Measurements from ENCODE around the gene TOR1AIP2.
"Not testable (repeated sequence)": the region's sequence is repeated elsewhere in the genome, so short reads cannot be mapped to it uniquely, and the experiment has no call there.

The TOR1AIP2 gene

DNA sequence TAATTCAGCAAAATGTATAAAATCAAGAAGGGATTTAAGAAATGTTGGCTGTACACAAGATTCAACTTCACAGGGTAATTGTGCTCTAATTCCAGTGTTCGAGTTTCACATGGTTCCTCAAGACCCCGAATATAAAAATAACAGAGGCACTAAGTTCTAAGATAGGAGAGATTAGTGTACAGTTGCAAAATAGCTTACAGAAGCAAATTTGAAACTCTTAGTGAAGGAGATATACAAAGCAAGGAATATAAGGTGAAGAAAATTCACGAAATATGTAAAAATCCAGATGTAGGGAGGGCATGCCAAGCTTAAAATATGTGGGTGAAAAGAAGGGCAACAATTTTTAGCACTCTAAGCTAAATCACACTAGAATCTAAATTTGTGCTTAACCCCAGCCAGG, 29.4 kb downstream of the TOR1AIP2 start:
- Histone ChIP-seq H3K27me3 (ENCODE audit: control insufficient read depth, insufficient read depth, low read length) (no peaks in the 10 kb centered on the region), H3K36me3 (ENCODE audit: control insufficient read depth, insufficient read depth, low read length) (no peaks in the 10 kb centered on the region), H3K9me3 (ENCODE audit: control insufficient read depth, low read length) (no peaks in the 10 kb centered on the region), H3K79me2 (no peaks in the 10 kb centered on the region), H3K4me2 (ENCODE audit: low read length) (no peak overlapping the region), H3K4me3 (ENCODE audit: low read depth, low read length) (no peak overlapping the region), H2AFZ (no peak overlapping the region), H3K9ac (no peak overlapping the region), H3K27ac (no peak overlapping the region), H3K4me1 (no peaks in the 10 kb centered on the region)
- TF ChIP-seq, protein P1, sequence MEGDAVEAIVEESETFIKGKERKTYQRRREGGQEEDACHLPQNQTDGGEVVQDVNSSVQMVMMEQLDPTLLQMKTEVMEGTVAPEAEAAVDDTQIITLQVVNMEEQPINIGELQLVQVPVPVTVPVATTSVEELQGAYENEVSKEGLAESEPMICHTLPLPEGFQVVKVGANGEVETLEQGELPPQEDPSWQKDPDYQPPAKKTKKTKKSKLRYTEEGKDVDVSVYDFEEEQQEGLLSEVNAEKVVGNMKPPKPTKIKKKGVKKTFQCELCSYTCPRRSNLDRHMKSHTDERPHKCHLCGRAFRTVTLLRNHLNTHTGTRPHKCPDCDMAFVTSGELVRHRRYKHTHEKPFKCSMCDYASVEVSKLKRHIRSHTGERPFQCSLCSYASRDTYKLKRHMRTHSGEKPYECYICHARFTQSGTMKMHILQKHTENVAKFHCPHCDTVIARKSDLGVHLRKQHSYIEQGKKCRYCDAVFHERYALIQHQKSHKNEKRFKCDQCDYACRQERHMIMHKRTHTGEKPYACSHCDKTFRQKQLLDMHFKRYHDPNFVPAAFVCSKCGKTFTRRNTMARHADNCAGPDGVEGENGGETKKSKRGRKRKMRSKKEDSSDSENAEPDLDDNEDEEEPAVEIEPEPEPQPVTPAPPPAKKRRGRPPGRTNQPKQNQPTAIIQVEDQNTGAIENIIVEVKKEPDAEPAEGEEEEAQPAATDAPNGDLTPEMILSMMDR (IDR thresholded peaks at IDR 0.05): no peak

DNA sequence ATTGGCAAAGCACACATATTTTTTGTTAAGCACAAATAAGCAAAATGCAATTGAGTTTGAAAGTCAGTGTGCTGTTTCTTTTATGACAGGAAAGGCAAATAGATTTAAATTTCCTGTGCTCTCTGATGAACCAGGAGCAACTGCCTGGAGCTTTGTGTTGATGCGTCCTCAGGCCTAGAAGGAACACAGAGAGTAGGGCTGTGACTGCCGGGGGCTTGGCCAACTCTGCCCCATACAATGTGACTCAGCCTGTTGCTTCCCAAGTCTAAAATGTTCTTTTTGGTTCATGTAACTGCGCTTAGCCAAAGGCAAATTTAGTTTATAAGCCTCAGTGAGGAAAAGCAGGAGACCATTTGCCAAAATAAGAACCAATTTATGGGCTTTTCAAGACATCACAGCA, 37.5 kb downstream of the TOR1AIP2 start:
- H3K4me3 ChIP-seq (ENCODE audit: low read depth, low read length): no peak overlapping the region
- no peak overlapping the region for H3K4me2 ChIP-seq (ENCODE audit: low read length)
- H3K27ac ChIP-seq: no peak overlapping the region
- H3K4me1 ChIP-seq: no peaks in the 10 kb centered on the region
- H3K27me3 ChIP-seq (ENCODE audit: control insufficient read depth, insufficient read depth, low read length): no peaks in the 10 kb centered on the region
- H3K79me2 ChIP-seq: no peaks in the 10 kb centered on the region
- H3K9me3 ChIP-seq (ENCODE audit: control insufficient read depth, low read length): no peaks in the 10 kb centered on the region
- TF ChIP-seq, protein P1 (IDR thresholded peaks at IDR 0.05): no peak
- H3K36me3 ChIP-seq (ENCODE audit: control insufficient read depth, insufficient read depth, low read length): no peaks in the 10 kb centered on the region
- no peak overlapping the region for H2AFZ ChIP-seq
- H3K9ac ChIP-seq: no peak overlapping the region

DNA sequence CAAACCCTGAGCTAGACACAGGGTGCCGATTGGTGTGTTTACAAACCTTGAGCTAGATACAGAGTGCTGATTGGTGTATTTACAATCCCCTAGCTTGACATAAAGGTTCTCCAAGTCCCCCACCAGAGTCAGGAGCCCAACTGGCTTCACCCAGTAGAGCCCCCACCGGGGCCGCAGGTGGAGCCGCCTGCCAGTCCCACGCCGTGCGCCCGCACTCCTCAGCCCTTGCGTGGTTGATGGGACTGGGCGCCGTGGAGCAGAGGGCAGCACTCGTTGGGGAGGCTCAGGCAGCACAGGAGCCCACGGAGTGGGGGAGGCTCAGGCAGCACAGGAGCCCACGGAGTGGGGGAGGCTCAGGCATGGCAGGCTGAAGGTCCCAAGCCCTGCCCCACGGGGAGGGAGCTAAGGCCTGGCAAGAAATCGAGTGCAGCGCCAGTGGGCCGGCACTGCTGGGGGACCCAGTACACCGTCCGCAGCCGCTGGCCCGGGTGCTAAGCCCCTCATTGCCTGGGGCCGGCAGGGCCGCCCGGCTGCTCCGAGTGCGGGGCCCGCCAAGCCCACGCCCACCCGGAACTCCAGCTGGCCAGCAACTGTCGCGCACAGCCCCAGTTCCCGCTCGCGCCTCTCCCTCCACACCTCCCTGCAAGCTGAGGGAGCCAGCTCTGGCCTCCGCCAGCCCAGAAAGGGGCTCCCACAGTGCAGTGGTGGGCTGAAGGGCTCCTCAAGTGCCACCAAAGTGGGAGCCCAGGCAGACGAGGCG, 40.7 kb downstream of the TOR1AIP2 start:
- not testable (repeated sequence) for H3K27me3 ChIP-seq (ENCODE audit: control insufficient read depth, insufficient read depth, low read length); H3K9ac ChIP-seq; H3K9me3 ChIP-seq (ENCODE audit: control insufficient read depth, low read length); H3K36me3 ChIP-seq (ENCODE audit: control insufficient read depth, insufficient read depth, low read length); H3K4me3 ChIP-seq (ENCODE audit: low read depth, low read length); H3K4me2 ChIP-seq (ENCODE audit: low read length); H3K79me2 ChIP-seq; H2AFZ ChIP-seq; H3K4me1 ChIP-seq; H3K27ac ChIP-seq

DNA sequence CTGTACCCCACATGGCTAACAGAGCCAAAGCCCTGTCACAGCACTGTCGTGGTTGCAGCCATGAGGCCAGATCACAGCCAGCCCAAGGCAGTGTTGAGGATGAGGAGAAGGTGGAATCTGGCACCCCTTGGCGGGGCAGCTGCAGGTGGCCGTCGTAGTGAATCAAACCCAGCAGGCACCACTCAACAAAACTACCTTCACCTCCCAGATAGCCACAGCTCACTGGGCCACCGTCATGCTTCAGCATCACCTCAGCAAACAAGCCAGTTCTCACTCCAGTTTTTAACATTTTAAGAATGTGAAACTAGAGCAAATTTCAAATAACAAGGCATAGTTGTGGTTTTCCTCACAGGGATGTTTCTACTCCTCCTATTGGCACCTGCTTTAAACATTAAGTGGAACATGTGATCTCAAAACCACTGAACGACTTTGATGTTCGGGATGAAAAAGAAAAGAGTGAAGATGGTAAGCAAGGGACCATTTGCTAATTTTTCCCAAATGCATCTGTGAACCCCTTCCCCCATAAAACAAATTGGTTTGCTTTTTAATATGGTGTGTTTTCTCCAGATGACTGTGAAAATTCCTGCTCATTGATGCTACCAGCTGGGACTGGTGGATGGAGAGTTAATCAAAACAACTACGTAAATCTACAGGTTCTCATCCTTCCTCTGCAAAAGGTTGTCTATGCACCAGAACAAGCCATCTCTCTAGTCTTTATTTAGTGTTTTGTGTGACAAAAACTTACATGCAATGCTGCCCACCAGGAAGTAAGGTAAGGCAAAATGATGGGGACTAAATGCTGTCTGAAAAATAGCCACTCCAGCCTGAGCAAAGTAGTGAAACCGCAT, 45.5 kb downstream of the TOR1AIP2 start:
- H3K4me1 ChIP-seq: no peaks in the 10 kb centered on the region
- H2AFZ ChIP-seq: no peak overlapping the region
- no peak overlapping the region for H3K9ac ChIP-seq
- no peaks in the 10 kb centered on the region for H3K9me3 ChIP-seq (ENCODE audit: control insufficient read depth, low read length)
- H3K27me3 ChIP-seq (ENCODE audit: control insufficient read depth, insufficient read depth, low read length): no peaks in the 10 kb centered on the region
- no peak overlapping the region for H3K27ac ChIP-seq
- no peak overlapping the region for H3K4me2 ChIP-seq (ENCODE audit: low read length)
- H3K4me3 ChIP-seq (ENCODE audit: low read depth, low read length): no peak overlapping the region
- no peaks in the 10 kb centered on the region for H3K79me2 ChIP-seq
- TF ChIP-seq, protein P1 (IDR thresholded peaks at IDR 0.05): no peak
- no peaks in the 10 kb centered on the region for H3K36me3 ChIP-seq (ENCODE audit: control insufficient read depth, insufficient read depth, low read length)

DNA sequence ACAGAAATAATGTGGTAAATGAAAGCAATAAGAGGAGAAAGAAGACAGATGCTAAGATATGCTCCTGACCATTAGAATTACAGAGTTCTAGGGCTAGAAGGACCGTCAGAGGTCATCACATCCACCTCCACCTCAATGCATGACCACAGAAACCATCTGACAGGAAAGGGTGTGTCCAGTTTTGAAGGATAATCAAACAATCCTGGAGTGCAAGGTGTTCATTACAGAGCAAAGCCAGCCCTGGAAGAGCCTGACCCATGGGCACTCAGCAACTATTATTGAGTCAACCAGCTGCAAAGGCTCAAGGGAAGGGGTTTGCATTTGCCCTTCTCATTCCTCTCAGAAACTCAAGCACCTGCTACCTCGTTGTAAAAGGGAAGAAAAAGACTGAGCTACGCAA, 46.4 kb downstream of the TOR1AIP2 start:
- no peak overlapping the region for H3K4me3 ChIP-seq (ENCODE audit: low read depth, low read length)
- H3K9me3 ChIP-seq (ENCODE audit: control insufficient read depth, low read length): no peaks in the 10 kb centered on the region
- no peak overlapping the region for H2AFZ ChIP-seq
- no peak overlapping the region for H3K9ac ChIP-seq
- H3K27ac ChIP-seq: no peak overlapping the region
- no peak overlapping the region for H3K4me2 ChIP-seq (ENCODE audit: low read length)
- no peaks in the 10 kb centered on the region for H3K36me3 ChIP-seq (ENCODE audit: control insufficient read depth, insufficient read depth, low read length)
- TF ChIP-seq, protein P1 (IDR thresholded peaks at IDR 0.05): no peak
- no peaks in the 10 kb centered on the region for H3K79me2 ChIP-seq
- H3K4me1 ChIP-seq: no peaks in the 10 kb centered on the region
- no peaks in the 10 kb centered on the region for H3K27me3 ChIP-seq (ENCODE audit: control insufficient read depth, insufficient read depth, low read length)

Measured in parathyroid adenoma (tissue), 2 donors.